Neural cell (in vitro differentiated cells): ENCODE measurements around the gene DDX51. TPM values are rescaled to one million over a fixed set of nuclear protein-coding genes. Genes with fewer than 3 reads are reported as not detected.

ENCODE experiments used
- H2AFZ ChIP-seq: fragments of 200-600, 300-800 bp; sonication (generic), shearing (Covaris generic); 2 replicates; pipeline ENCODE4 v1.6.0; 2014; ENCODE audit warnings: low read depth, mild to moderate bottlenecking, antibody characterized with exemption, low read length, moderate library complexity
- H3F3A ChIP-seq: fragments of 200-600 bp; shearing (Covaris generic); 2 replicates; pipeline ENCODE4 v1.6.1; 2016; ENCODE audit warnings: mild to moderate bottlenecking, moderate library complexity, mixed read lengths, antibody characterized with exemption, low read length; ENCODE audit not compliant: insufficient read depth, poor library complexity, severe bottlenecking
- H3K27ac ChIP-seq: fragments of 200-600, 300-800 bp; sonication (generic), shearing (Covaris generic); 2 replicates; pipeline ENCODE4 v1.5.1; 2014; ENCODE audit warnings: mild to moderate bottlenecking, low read length, moderate library complexity
- H3K27me3 ChIP-seq: fragments of 300-800, 200-600 bp; sonication (generic), shearing (Covaris generic); 2 replicates; pipeline ENCODE4 v1.6.0; 2014; ENCODE audit warnings: mild to moderate bottlenecking, low read depth, low read length, moderate library complexity; ENCODE audit not compliant: insufficient read depth
- H3K36me3 ChIP-seq: fragments of 300-800, 200-600 bp; sonication (generic), shearing (Covaris generic); 2 replicates; pipeline ENCODE4 v1.5.1; 2014; ENCODE audit warnings: mild to moderate bottlenecking, antibody characterized with exemption, low read length, moderate library complexity; ENCODE audit not compliant: insufficient read depth
- H3K4me2 ChIP-seq: fragments of 300-800, 200-600 bp; sonication (generic), shearing (Covaris generic); 2 replicates; pipeline ENCODE4 v1.6.0; 2014; ENCODE audit warnings: mild to moderate bottlenecking, low read length
- H3K4me3 ChIP-seq: fragments of 300-800, 200-600 bp; sonication (generic), shearing (Covaris generic); 2 replicates; pipeline ENCODE4 v1.5.1; 2014; ENCODE audit warnings: mild to moderate bottlenecking, low read length, moderate library complexity
- H3K79me2 ChIP-seq: fragments of 200-600 bp; shearing (Covaris generic); replicated peaks from 2 replicates; pipeline ENCODE4 v1.6.0; 2014; ENCODE audit warnings: mild to moderate bottlenecking, low read length, moderate library complexity; ENCODE audit not compliant: insufficient read depth
- H3K9ac ChIP-seq: fragments of 300-800, 200-600 bp; sonication (generic), shearing (Covaris generic); 2 replicates; pipeline ENCODE4 v1.6.1; 2016; ENCODE audit warnings: mild to moderate bottlenecking, low read length, mixed read lengths
- H3K9me2 ChIP-seq: fragments of 200-600 bp; shearing (Covaris generic); 2 replicates; pipeline ENCODE4 v1.6.1; 2016; ENCODE audit warnings: mild to moderate bottlenecking, low read length, mixed read lengths; ENCODE audit not compliant: insufficient read depth
- H3K9me3 ChIP-seq: fragments of 200-600, 300-800 bp; sonication (generic), shearing (Covaris generic); 2 replicates; pipeline ENCODE4 v1.6.1; 2016; ENCODE audit warnings: mild to moderate bottlenecking, mixed run types, low read length, moderate library complexity, mixed read lengths
- H4K20me1 ChIP-seq: fragments of 200-600 bp; shearing (Covaris generic); 2 replicates; pipeline ENCODE4 v1.6.1; 2016; ENCODE audit warnings: mild to moderate bottlenecking, mixed run types; ENCODE audit not compliant: insufficient read depth
- CTCF ChIP-seq: fragments of 450-650 bp; IDR thresholded peaks from 2 replicates; pipeline ENCODE4 v1.5.1; 2014; ENCODE audit warnings: antibody characterized with exemption, mild to moderate bottlenecking, moderate library complexity; ENCODE audit not compliant: poor library complexity, severe bottlenecking
- EP300 ChIP-seq: fragments of 450-650 bp; conservative IDR thresholded peaks from 2 replicates; pipeline ENCODE4 v1.6.1; 2014; ENCODE audit warnings: antibody characterized with exemption, mild to moderate bottlenecking, moderate library complexity; ENCODE audit not compliant: poor library complexity, severe bottlenecking
- EZH2 ChIP-seq: fragments of 200-600, 300-800 bp; shearing (Covaris generic), sonication (generic); IDR thresholded peaks from 2 replicates; pipeline ENCODE4 v1.6.1; 2014; ENCODE audit warnings: antibody characterized with exemption, low read length, borderline replicate concordance, mild to moderate bottlenecking; ENCODE audit not compliant: insufficient read depth, poor library complexity, severe bottlenecking
- MXI1 ChIP-seq: fragments of 450-650 bp; conservative IDR thresholded peaks from 2 replicates; pipeline ENCODE4 v1.6.1; 2014; ENCODE audit warnings: antibody characterized with exemption, mild to moderate bottlenecking; ENCODE audit not compliant: poor library complexity, severe bottlenecking
- POLR2AphosphoS5 ChIP-seq: IDR thresholded peaks from 2 replicates; pipeline ENCODE4 v1.6.1; 2012
- RAD21 ChIP-seq: fragments of 450-650 bp; conservative IDR thresholded peaks from 2 replicates; pipeline ENCODE4 v1.6.1; 2014; ENCODE audit warnings: antibody characterized with exemption, mild to moderate bottlenecking, moderate library complexity
- SMC3 ChIP-seq: fragments of 450-650 bp; conservative IDR thresholded peaks from 2 replicates; pipeline ENCODE4 v1.6.1; 2014; ENCODE audit warnings: antibody characterized with exemption, mild to moderate bottlenecking, moderate library complexity; ENCODE audit not compliant: poor library complexity
- TAF1 ChIP-seq: IDR thresholded peaks from 2 replicates; pipeline ENCODE4 v1.6.1; 2012; ENCODE audit warnings: low read depth
- polyA plus RNA-seq: library from polyadenylated mRNA; depleted of rRNA; stranded (reverse); fragments of >200 nt; gene quantifications from 2 replicates; pipeline ENCODE4 v1.2.3, GENCODE V29; 2014
- TF ChIP-seq, protein P1 (sequence below): IDR thresholded peaks from 2 replicates; pipeline ENCODE4 v1.6.1; 2012; ENCODE audit warnings: borderline replicate concordance

DDX51 gene
- polyA plus RNA-seq, 1 donor from 2014 or later: 17.6 TPM

- Histone ChIP-seq H3K36me3 (no peaks in the 10 kb centered on the region), H3F3A (no peaks in the 10 kb centered on the region), H3K4me3 (no peak overlapping the region), H3K79me2 (no peaks in the 10 kb centered on the region), H3K27ac (no peak overlapping the region), H3K27me3 (no peaks in the 10 kb centered on the region), H3K9ac (no peak overlapping the region), H3K4me2 (no peak overlapping the region), H3K9me2 (no peaks in the 10 kb centered on the region), H4K20me1 (no peaks in the 10 kb centered on the region), H2AFZ (no peak overlapping the region), H3K9me3 (no peaks in the 10 kb centered on the region)
- TF ChIP-seq POLR2AphosphoS5: no peak
These were observed 14.8 kb upstream of the DDX51 start for GRCh38 chr12:132158677-132159554.

DNA sequence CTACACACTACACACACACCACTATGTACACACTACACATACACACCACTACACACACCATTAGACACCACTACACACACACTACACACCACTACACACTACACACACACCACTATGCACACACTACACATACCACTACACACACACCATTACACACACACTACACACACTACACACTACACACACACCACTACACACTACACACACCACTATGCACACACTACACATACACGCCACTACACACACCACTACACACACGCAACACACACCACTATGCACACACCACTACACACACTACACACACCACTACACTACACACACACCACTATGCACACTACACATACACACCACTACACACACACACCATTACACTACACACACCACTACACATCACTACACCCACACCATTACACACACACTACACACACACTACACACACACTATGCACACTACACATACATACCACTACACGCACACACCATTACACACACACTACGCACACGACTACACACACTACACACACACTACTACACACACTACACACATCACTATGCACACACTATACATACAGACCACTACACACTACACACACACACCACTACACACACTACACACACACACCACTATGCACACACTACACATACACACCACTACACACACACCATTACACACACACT, 13.8 kb upstream of the DDX51 start:
- H3K79me2 ChIP-seq: no peaks in the 10 kb centered on the region
- H3K9ac ChIP-seq: no peak overlapping the region
- no peak overlapping the region for H3K4me3 ChIP-seq
- H3K9me3 ChIP-seq: no peaks in the 10 kb centered on the region
- H3K9me2 ChIP-seq: no peaks in the 10 kb centered on the region
- H3K4me2 ChIP-seq: no peak overlapping the region
- TF ChIP-seq, protein P1, sequence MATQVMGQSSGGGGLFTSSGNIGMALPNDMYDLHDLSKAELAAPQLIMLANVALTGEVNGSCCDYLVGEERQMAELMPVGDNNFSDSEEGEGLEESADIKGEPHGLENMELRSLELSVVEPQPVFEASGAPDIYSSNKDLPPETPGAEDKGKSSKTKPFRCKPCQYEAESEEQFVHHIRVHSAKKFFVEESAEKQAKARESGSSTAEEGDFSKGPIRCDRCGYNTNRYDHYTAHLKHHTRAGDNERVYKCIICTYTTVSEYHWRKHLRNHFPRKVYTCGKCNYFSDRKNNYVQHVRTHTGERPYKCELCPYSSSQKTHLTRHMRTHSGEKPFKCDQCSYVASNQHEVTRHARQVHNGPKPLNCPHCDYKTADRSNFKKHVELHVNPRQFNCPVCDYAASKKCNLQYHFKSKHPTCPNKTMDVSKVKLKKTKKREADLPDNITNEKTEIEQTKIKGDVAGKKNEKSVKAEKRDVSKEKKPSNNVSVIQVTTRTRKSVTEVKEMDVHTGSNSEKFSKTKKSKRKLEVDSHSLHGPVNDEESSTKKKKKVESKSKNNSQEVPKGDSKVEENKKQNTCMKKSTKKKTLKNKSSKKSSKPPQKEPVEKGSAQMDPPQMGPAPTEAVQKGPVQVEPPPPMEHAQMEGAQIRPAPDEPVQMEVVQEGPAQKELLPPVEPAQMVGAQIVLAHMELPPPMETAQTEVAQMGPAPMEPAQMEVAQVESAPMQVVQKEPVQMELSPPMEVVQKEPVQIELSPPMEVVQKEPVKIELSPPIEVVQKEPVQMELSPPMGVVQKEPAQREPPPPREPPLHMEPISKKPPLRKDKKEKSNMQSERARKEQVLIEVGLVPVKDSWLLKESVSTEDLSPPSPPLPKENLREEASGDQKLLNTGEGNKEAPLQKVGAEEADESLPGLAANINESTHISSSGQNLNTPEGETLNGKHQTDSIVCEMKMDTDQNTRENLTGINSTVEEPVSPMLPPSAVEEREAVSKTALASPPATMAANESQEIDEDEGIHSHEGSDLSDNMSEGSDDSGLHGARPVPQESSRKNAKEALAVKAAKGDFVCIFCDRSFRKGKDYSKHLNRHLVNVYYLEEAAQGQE: no peak
- TF ChIP-seq EZH2 (no peak), POLR2AphosphoS5 (no peak), SMC3 (no peak), TAF1 (no peak), MXI1 (no peak), CTCF (no peak), RAD21 (no peak), EP300 (no peak)
- no peaks in the 10 kb centered on the region for H3K36me3 ChIP-seq
- no peaks in the 10 kb centered on the region for H3K27me3 ChIP-seq
- no peak overlapping the region for H3K27ac ChIP-seq
- H2AFZ ChIP-seq: no peak overlapping the region
- H3F3A ChIP-seq: no peaks in the 10 kb centered on the region
- no peaks in the 10 kb centered on the region for H4K20me1 ChIP-seq
